ENCODE measurements around the gene MOGAT1. TPM values are rescaled to one million over a fixed set of nuclear protein-coding genes. Genes with fewer than 3 reads are reported as not detected.

Gene MOGAT1
- total RNA-seq, 1 experiment from 2014 or later, result 0.22 TPM

GRCh38 chr2:222751821-222752719, 80.6 kb downstream of the MOGAT1 start:
- ChIA-PET POLR2A (no interaction called here), CTCF (no interaction called here), RAD21 (ENCODE audit: low non-redundant PET in 1 of 2, low total read pairs in 2 of 2, uncharacterized antibody in 2 of 2, unreplicated experiment in 2 of 2) (no interaction called here)
- H3K79me2 ChIP-seq (ENCODE audit: insufficient read depth, low read length), result no peaks in the 10 kb centered on the region
- no peak overlapping the region for H3K27ac ChIP-seq (ENCODE audit: low read depth, low read length)
- no peak overlapping the region for H3K9ac ChIP-seq (ENCODE audit: low read length)
- no TSS peak for BruUV-seq (replicated peaks)
- no peak overlapping the region for H3K4me2 ChIP-seq (ENCODE audit: low read length)
- no peaks in the 10 kb centered on the region for H3K9me3 ChIP-seq (ENCODE audit: control insufficient read depth in 1 of 2, insufficient read depth in 1 of 2, low read depth in 1 of 2, low read length in 2 of 2)
- no peak overlapping the region for H2AFZ ChIP-seq (ENCODE audit: low read depth, low read length, poor library complexity, severe bottlenecking)
- H3K4me1 ChIP-seq (ENCODE audit: control insufficient read depth in 1 of 2, insufficient read depth in 2 of 2, low read length in 2 of 2), result peaks cover 8 to 11% of the 10 kb centered on the region in 2 experiments
- intact Hi-C loops (cut with micrococcal nuclease), result no loop called here
- no peaks in the 10 kb centered on the region for H3K27me3 ChIP-seq (ENCODE audit: insufficient read depth, low read length)
- no peaks in the 10 kb centered on the region for H3K36me3 ChIP-seq (ENCODE audit: control insufficient read depth in 1 of 2, insufficient read depth in 2 of 2, low read length in 2 of 2)
- no peaks in the 10 kb centered on the region for H3K9me2 ChIP-seq (ENCODE audit: insufficient read depth)
- DNase-seq (ENCODE audit: low read depth, low spot score) (no peak), ATAC-seq (no peak)
- no peak for TF ChIP-seq ATF3 (IDR thresholded peaks at IDR 0.05)
- TF ChIP-seq ELF1 (IDR thresholded peaks at IDR 0.05; ENCODE audit: borderline replicate concordance, low read depth), result no peak
- TF ChIP-seq ZBTB33 (IDR thresholded peaks at IDR 0.05; ENCODE audit: extremely low read depth, insufficient replicate concordance, low read length), result no peak
- TF ChIP-seq ZFX (IDR thresholded peaks at IDR 0.05), result no peak
- no peak for TF ChIP-seq EZH2phosphoT487 (IDR thresholded peaks at IDR 0.05; ENCODE audit: borderline replicate concordance)
- TF ChIP-seq TCF7L2 (IDR thresholded peaks at IDR 0.05; ENCODE audit: borderline replicate concordance, extremely low read depth, insufficient read depth, insufficient read length), result no peak
- TF ChIP-seq SRF (IDR thresholded peaks at IDR 0.05; ENCODE audit: low read depth), result no peak
- no peak for TF ChIP-seq CEBPB (IDR thresholded peaks at IDR 0.05; ENCODE audit: low read depth)
- no peak for TF ChIP-seq POLR2AphosphoS5 (IDR thresholded peaks at IDR 0.05; ENCODE audit: low read depth, low read length)
- no peak for TF ChIP-seq RAD21 (IDR thresholded peaks at IDR 0.05; ENCODE audit: low read depth)
- no peak for TF ChIP-seq CTCF (IDR thresholded peaks at IDR 0.05 in 2 of 3, conservative IDR thresholded peaks at IDR 0.05 in 1 of 3; ENCODE audit: borderline replicate concordance in 1 of 3, insufficient read depth in 1 of 3, low read depth in 2 of 3, low read length in 2 of 3)
- TF ChIP-seq FOSL1 (IDR thresholded peaks at IDR 0.05; ENCODE audit: low read depth), result no peak
- no peak for TF ChIP-seq CBX3 (IDR thresholded peaks at IDR 0.05; ENCODE audit: low read depth)
- no peak for TF ChIP-seq SIN3A (IDR thresholded peaks at IDR 0.05; ENCODE audit: low read depth)
- TF ChIP-seq YY1 (IDR thresholded peaks at IDR 0.05; ENCODE audit: extremely low read depth, insufficient replicate concordance, low read depth, low read length), result no peak
- TF ChIP-seq MAX (IDR thresholded peaks at IDR 0.05), result no peak
- H3K4me3 ChIP-seq (replicated peaks in 1 of 2; ENCODE audit: low read depth in 1 of 2, low read length in 2 of 2), result no peak overlapping the region
- no peaks in the 10 kb centered on the region for H4K20me1 ChIP-seq (ENCODE audit: insufficient read depth)

All from HCT116 (cell line).